Measurements from ENCODE around the gene GOSR1. TPM values are rescaled to one million over a fixed set of nuclear protein-coding genes. Genes with fewer than 3 reads are reported as not detected.
"Not testable (repeated sequence)": the region's sequence is repeated elsewhere in the genome, so short reads cannot be mapped to it uniquely, and the experiment has no call there.

GOSR1 gene
- total RNA-seq, 2 experiments from 2014 or later, result 45.3 to 49.3 TPM

- H3K4me1 Mint-ChIP-seq, result no peaks in the 10 kb centered on the region
- H3K4me3 Mint-ChIP-seq, result no peak overlapping the region
- no peak overlapping the region for H3K27ac Mint-ChIP-seq
- no peaks in the 10 kb centered on the region for H3K9me3 Mint-ChIP-seq (ENCODE audit: low read depth)
- H3K27me3 Mint-ChIP-seq, result no peaks in the 10 kb centered on the region
- CTCF ChIA-PET, result no interaction called here
- ATAC-seq (no peak), DNase-seq (no peak)
- no peaks in the 10 kb centered on the region for H3K36me3 Mint-ChIP-seq
These were observed 58.0 kb downstream of the GOSR1 start for GRCh38 chr17:30534938-30535921.

- H3K27ac Mint-ChIP-seq; H3K4me1 Mint-ChIP-seq; H3K4me3 Mint-ChIP-seq; H3K36me3 Mint-ChIP-seq; CTCF ChIA-PET; ATAC-seq; DNase-seq; H3K27me3 Mint-ChIP-seq; H3K9me3 Mint-ChIP-seq (ENCODE audit: low read depth): not testable (repeated sequence)
These were observed 59.6 kb downstream of the GOSR1 start for GRCh38 chr17:30536846-30537245.

GRCh38 chr17:30537667-30538066 lies 60.5 kb downstream of the GOSR1 start:
- CTCF ChIA-PET; H3K4me3 Mint-ChIP-seq; H3K4me1 Mint-ChIP-seq; H3K27ac Mint-ChIP-seq; ATAC-seq; H3K9me3 Mint-ChIP-seq (ENCODE audit: low read depth); DNase-seq; H3K27me3 Mint-ChIP-seq; H3K36me3 Mint-ChIP-seq: not testable (repeated sequence)

GRCh38 chr17:30541802-30542201 lies 64.6 kb downstream of the GOSR1 start:
- H3K27me3 Mint-ChIP-seq, result no peaks in the 10 kb centered on the region
- ATAC-seq (no peak), DNase-seq (no peak)
- H3K4me1 Mint-ChIP-seq, result no peaks in the 10 kb centered on the region
- H3K9me3 Mint-ChIP-seq (ENCODE audit: low read depth), result no peaks in the 10 kb centered on the region
- H3K27ac Mint-ChIP-seq, result no peak overlapping the region
- no peak overlapping the region for H3K4me3 Mint-ChIP-seq
- no peaks in the 10 kb centered on the region for H3K36me3 Mint-ChIP-seq
- CTCF ChIA-PET, result interaction anchor here (1.1 kb wide), 1 partner anchor 13 kb away, joined by 3 read pairs; no protein-coding TSS in a partner anchor

- Mint-ChIP-seq H3K27ac (no peak overlapping the region), H3K9me3 (ENCODE audit: low read depth) (no peaks in the 10 kb centered on the region), H3K36me3 (no peaks in the 10 kb centered on the region), H3K27me3 (no peaks in the 10 kb centered on the region), H3K4me3 (no peak overlapping the region), H3K4me1 (no peaks in the 10 kb centered on the region)
- ATAC-seq (no peak), DNase-seq (no peak)
- CTCF ChIA-PET, result interaction anchor here (1.2 kb wide), 1 partner anchor 451 kb away, joined by 3 read pairs; no protein-coding TSS in a partner anchor
These were observed 66.2 kb downstream of the GOSR1 start for GRCh38 chr17:30543456-30543855.

- no peaks in the 10 kb centered on the region for H3K9me3 Mint-ChIP-seq (ENCODE audit: low read depth)
- H3K4me1 Mint-ChIP-seq, result no peaks in the 10 kb centered on the region
- H3K27me3 Mint-ChIP-seq, result no peaks in the 10 kb centered on the region
- DNase-seq (no peak), ATAC-seq (no peak)
- CTCF ChIA-PET, result no interaction called here
- no peaks in the 10 kb centered on the region for H3K36me3 Mint-ChIP-seq
- no peak overlapping the region for H3K4me3 Mint-ChIP-seq
- no peak overlapping the region for H3K27ac Mint-ChIP-seq
These were observed 67.8 kb downstream of the GOSR1 start for GRCh38 chr17:30545024-30545423.

- CTCF ChIA-PET, result no interaction called here
- Mint-ChIP-seq H3K4me1 (peaks cover 10% of the 10 kb centered on the region), H3K4me3 (no peak overlapping the region), H3K9me3 (ENCODE audit: low read depth) (no peaks in the 10 kb centered on the region), H3K27me3 (no peaks in the 10 kb centered on the region), H3K36me3 (no peaks in the 10 kb centered on the region), H3K27ac (no peak overlapping the region)
- peak; percentile 28 for DNase-seq
- ATAC-seq, result no peak
These were observed 70.8 kb downstream of the GOSR1 start for GRCh38 chr17:30547778-30548573.

- ATAC-seq; H3K27me3 Mint-ChIP-seq; H3K9me3 Mint-ChIP-seq (ENCODE audit: low read depth): not testable (repeated sequence)
These were observed 72.0 kb downstream of the GOSR1 start for GRCh38 chr17:30549181-30549580.

GRCh38 chr17:30549864-30550511 lies 72.8 kb downstream of the GOSR1 start:
- H3K9me3 Mint-ChIP-seq (ENCODE audit: low read depth), result no peaks in the 10 kb centered on the region
- CTCF ChIA-PET, result no interaction called here
- ATAC-seq, result no peak
- no peak overlapping the region for H3K4me3 Mint-ChIP-seq
- H3K4me1 Mint-ChIP-seq, result peaks cover 10% of the 10 kb centered on the region
- no peaks in the 10 kb centered on the region for H3K36me3 Mint-ChIP-seq
- DNase-seq, result no peak
- H3K27ac Mint-ChIP-seq, result no peak overlapping the region
- no peaks in the 10 kb centered on the region for H3K27me3 Mint-ChIP-seq

More at GRCh38 chr17:30549181-30549580, 72.0 kb downstream of the GOSR1 start:
- H3K36me3 Mint-ChIP-seq, CTCF ChIA-PET, H3K4me3 Mint-ChIP-seq, H3K27ac Mint-ChIP-seq, H3K4me1 Mint-ChIP-seq: not testable (repeated sequence)
- peak; percentile 19 for DNase-seq

GRCh38 chr17:30550512-30551273 lies 73.5 kb downstream of the GOSR1 start:
- DNase-seq, result peak; percentile 50

GRCh38 chr17:30551274-30551995 lies 74.2 kb downstream of the GOSR1 start:
- H3K36me3 Mint-ChIP-seq; ATAC-seq; H3K9me3 Mint-ChIP-seq (ENCODE audit: low read depth); H3K27ac Mint-ChIP-seq; H3K4me3 Mint-ChIP-seq; DNase-seq; CTCF ChIA-PET; H3K27me3 Mint-ChIP-seq; H3K4me1 Mint-ChIP-seq: not testable (repeated sequence)

More at GRCh38 chr17:30550512-30551273, 73.5 kb downstream of the GOSR1 start:
- H3K4me1 Mint-ChIP-seq, result peaks cover 10% of the 10 kb centered on the region
- H3K9me3 Mint-ChIP-seq (ENCODE audit: low read depth), result no peaks in the 10 kb centered on the region
- no peak overlapping the region for H3K27ac Mint-ChIP-seq
- ATAC-seq, result no peak
- H3K27me3 Mint-ChIP-seq, result no peaks in the 10 kb centered on the region
- CTCF ChIA-PET, result no interaction called here
- no peak overlapping the region for H3K4me3 Mint-ChIP-seq
- H3K36me3 Mint-ChIP-seq, result no peaks in the 10 kb centered on the region

GRCh38 chr17:30551996-30552339 lies 74.8 kb downstream of the GOSR1 start:
- ATAC-seq (no peak), DNase-seq (no peak)
- no peak overlapping the region for H3K4me3 Mint-ChIP-seq
- H3K27ac Mint-ChIP-seq, result no peak overlapping the region
- no peaks in the 10 kb centered on the region for H3K36me3 Mint-ChIP-seq
- H3K9me3 Mint-ChIP-seq (ENCODE audit: low read depth), result no peaks in the 10 kb centered on the region
- H3K4me1 Mint-ChIP-seq, result peaks cover 10% of the 10 kb centered on the region
- CTCF ChIA-PET, result no interaction called here
- no peaks in the 10 kb centered on the region for H3K27me3 Mint-ChIP-seq
